Measurements from ENCODE around the gene PAQR5. TPM values are rescaled to one million over a fixed set of nuclear protein-coding genes. Genes with fewer than 3 reads are reported as not detected.

The PAQR5 gene
- total RNA-seq, 1 experiment from 2014 or later: 20.3 TPM

GRCh38 chr15:69393831-69394491 is 95.2 kb downstream of the PAQR5 start:
- POLR2A ChIA-PET: interaction anchor here (0.6 to 1.4 kb wide), 6 partner anchors 10 to 341 kb away, joined by 3 to 4 read pairs (median 4); no protein-coding TSS in a partner anchor
- intact Hi-C loops (cut with micrococcal nuclease): loop anchor here (1.0 to 10.0 kb wide), 4 partner anchors 16 to 335 kb away; partner anchors contain the start of gene GLCE
- DNase-seq (ENCODE audit: unreplicated experiment): peak; percentile 55
- no TSS peak for BruUV-seq (replicated peaks)
- TF ChIP-seq CTCF (IDR thresholded peaks at IDR 0.05; ENCODE audit: unreplicated experiment): no peak
- H3K36me3 Mint-ChIP-seq (ENCODE audit: insufficient read depth, unreplicated experiment): peaks cover 4% of the 10 kb centered on the region
- no peaks in the 10 kb centered on the region for H3K27me3 Mint-ChIP-seq (ENCODE audit: insufficient read depth, unreplicated experiment)
- H3K9me3 Mint-ChIP-seq (ENCODE audit: unreplicated experiment): no peaks in the 10 kb centered on the region
- CTCF ChIA-PET: interaction anchor here (0.5 to 4.8 kb wide), 33 partner anchors 9 to 946 kb away, joined by 3 to 54 read pairs (median 3); no protein-coding TSS in a partner anchor
- H3K27ac Mint-ChIP-seq (ENCODE audit: low read depth, unreplicated experiment): no peak overlapping the region
- H3K4me3 Mint-ChIP-seq (ENCODE audit: unreplicated experiment): no peak overlapping the region
- peaks cover 30% of the 10 kb centered on the region for H3K4me1 Mint-ChIP-seq (ENCODE audit: insufficient read depth, unreplicated experiment)

GRCh38 chr15:69394556-69395282 is 96.0 kb downstream of the PAQR5 start:
- Mint-ChIP-seq H3K4me3 (ENCODE audit: unreplicated experiment) (no peak overlapping the region), H3K27ac (ENCODE audit: low read depth, unreplicated experiment) (no peak overlapping the region), H3K36me3 (ENCODE audit: insufficient read depth, unreplicated experiment) (peaks cover 4% of the 10 kb centered on the region), H3K4me1 (ENCODE audit: insufficient read depth, unreplicated experiment) (peaks cover 27% of the 10 kb centered on the region), H3K27me3 (ENCODE audit: insufficient read depth, unreplicated experiment) (no peaks in the 10 kb centered on the region), H3K9me3 (ENCODE audit: unreplicated experiment) (no peaks in the 10 kb centered on the region)
- intact Hi-C loops (cut with micrococcal nuclease): loop anchor here (1.0 to 10.0 kb wide), 4 partner anchors 16 to 335 kb away; partner anchors contain the start of gene GLCE
- peak; percentile 95 for TF ChIP-seq CTCF (IDR thresholded peaks at IDR 0.05; ENCODE audit: unreplicated experiment)
- POLR2A ChIA-PET: interaction anchor here (0.6 to 1.4 kb wide), 7 partner anchors 9 to 342 kb away, joined by 3 to 4 read pairs (median 4); no protein-coding TSS in a partner anchor
- BruUV-seq (replicated peaks): no TSS peak
- peak; percentile 72 for DNase-seq (ENCODE audit: unreplicated experiment)
- CTCF ChIA-PET: interaction anchor here (0.6 to 4.8 kb wide), 43 partner anchors 9 to 986 kb away, joined by 3 to 54 read pairs (median 3); no protein-coding TSS in a partner anchor

- TF ChIP-seq CTCF (IDR thresholded peaks at IDR 0.05; ENCODE audit: unreplicated experiment): no peak
- H3K4me1 Mint-ChIP-seq (ENCODE audit: insufficient read depth, unreplicated experiment): peaks cover 27% of the 10 kb centered on the region
- BruUV-seq (replicated peaks): no TSS peak
- H3K9me3 Mint-ChIP-seq (ENCODE audit: unreplicated experiment): no peaks in the 10 kb centered on the region
- no peak overlapping the region for H3K27ac Mint-ChIP-seq (ENCODE audit: low read depth, unreplicated experiment)
- ChIA-PET POLR2A (interaction anchor here (0.6 to 1.4 kb wide), 2 partner anchors 71 to 337 kb away, joined by 3 to 4 read pairs; no protein-coding TSS in a partner anchor), CTCF (interaction anchor here (0.6 to 4.8 kb wide), 16 partner anchors 10 to 349 kb away, joined by 3 to 54 read pairs (median 4); no protein-coding TSS in a partner anchor)
- no peak for DNase-seq (ENCODE audit: unreplicated experiment)
- intact Hi-C loops (cut with micrococcal nuclease): loop anchor here (2.0 to 10.0 kb wide), 2 partner anchors 131 to 235 kb away; partner anchors contain the start of gene GLCE
- no peak overlapping the region for H3K4me3 Mint-ChIP-seq (ENCODE audit: unreplicated experiment)
- H3K36me3 Mint-ChIP-seq (ENCODE audit: insufficient read depth, unreplicated experiment): peaks cover 4% of the 10 kb centered on the region
- no peaks in the 10 kb centered on the region for H3K27me3 Mint-ChIP-seq (ENCODE audit: insufficient read depth, unreplicated experiment)
These were observed 96.7 kb downstream of the PAQR5 start for GRCh38 chr15:69395460-69395859.

- no peak for DNase-seq (ENCODE audit: unreplicated experiment)
- BruUV-seq (replicated peaks): no TSS peak
- H3K9me3 Mint-ChIP-seq (ENCODE audit: unreplicated experiment): no peaks in the 10 kb centered on the region
- POLR2A ChIA-PET: no interaction called here
- H3K4me3 Mint-ChIP-seq (ENCODE audit: unreplicated experiment): no peak overlapping the region
- no peak overlapping the region for H3K27ac Mint-ChIP-seq (ENCODE audit: low read depth, unreplicated experiment)
- H3K27me3 Mint-ChIP-seq (ENCODE audit: insufficient read depth, unreplicated experiment): no peaks in the 10 kb centered on the region
- CTCF ChIA-PET: interaction anchor here (0.8 to 4.8 kb wide), 10 partner anchors 10 to 350 kb away, joined by 3 to 54 read pairs (median 4); no protein-coding TSS in a partner anchor
- H3K4me1 Mint-ChIP-seq (ENCODE audit: insufficient read depth, unreplicated experiment): peaks cover 27% of the 10 kb centered on the region
- peaks cover 4% of the 10 kb centered on the region for H3K36me3 Mint-ChIP-seq (ENCODE audit: insufficient read depth, unreplicated experiment)
- no peak for TF ChIP-seq CTCF (IDR thresholded peaks at IDR 0.05; ENCODE audit: unreplicated experiment)
- intact Hi-C loops (cut with micrococcal nuclease): loop anchor here (2.0 to 10.0 kb wide), 2 partner anchors 131 to 235 kb away; partner anchors contain the start of gene GLCE
These were observed 97.3 kb downstream of the PAQR5 start for GRCh38 chr15:69395991-69396390.
